Measurements from ENCODE around the gene TRPV6.

Gene TRPV6

GRCh38 chr7:142906643-142907042 is 21.1 kb upstream of the TRPV6 start:
- no peak for ATAC-seq
- TF ChIP-seq ISL1 (CRISPR knock-in tag; IDR thresholded peaks at IDR 0.05) (no peak), ZNF565 (CRISPR knock-in tag; conservative IDR thresholded peaks at IDR 0.05; ENCODE audit: low read depth) (no peak), CREB5 (CRISPR knock-in tag; IDR thresholded peaks at IDR 0.05; ENCODE audit: low read depth) (no peak), TCF4 (CRISPR knock-in tag; IDR thresholded peaks at IDR 0.05; ENCODE audit: borderline replicate concordance) (no peak), GLIS3 (CRISPR knock-in tag; IDR thresholded peaks at IDR 0.05) (no peak), ZFP3 (CRISPR knock-in tag; IDR thresholded peaks at IDR 0.05) (no peak), TOX (CRISPR knock-in tag; IDR thresholded peaks at IDR 0.05; ENCODE audit: borderline replicate concordance) (no peak), ZNF70 (CRISPR knock-in tag; IDR thresholded peaks at IDR 0.05) (no peak), RARB (CRISPR knock-in tag; IDR thresholded peaks at IDR 0.05) (no peak), TSHZ2 (CRISPR knock-in tag; IDR thresholded peaks at IDR 0.05) (no peak), ZFP30 (CRISPR knock-in tag; IDR thresholded peaks at IDR 0.05) (no peak), ZNF8 (CRISPR knock-in tag; IDR thresholded peaks at IDR 0.05) (no peak), PPARA (CRISPR knock-in tag; IDR thresholded peaks at IDR 0.05; ENCODE audit: borderline replicate concordance) (no peak), PATZ1 (CRISPR knock-in tag; IDR thresholded peaks at IDR 0.05; ENCODE audit: borderline replicate concordance) (no peak), OSR1 (CRISPR knock-in tag; IDR thresholded peaks at IDR 0.05) (no peak), BACH2 (CRISPR knock-in tag; IDR thresholded peaks at IDR 0.05; ENCODE audit: borderline replicate concordance) (no peak), ARNTL (CRISPR knock-in tag; IDR thresholded peaks at IDR 0.05; ENCODE audit: borderline replicate concordance, low read depth) (no peak), ZC3H10 (CRISPR knock-in tag; IDR thresholded peaks at IDR 0.05) (no peak)

- no peak for TF ChIP-seq CSDC2 (CRISPR knock-in tag; IDR thresholded peaks at IDR 0.05)
- TF ChIP-seq ISL1 (CRISPR knock-in tag; IDR thresholded peaks at IDR 0.05) = no peak
- TF ChIP-seq PPARA (CRISPR knock-in tag; IDR thresholded peaks at IDR 0.05; ENCODE audit: borderline replicate concordance) = no peak
- TF ChIP-seq CSRNP3 (CRISPR knock-in tag; IDR thresholded peaks at IDR 0.05) = no peak
- TF ChIP-seq TCF4 (CRISPR knock-in tag; IDR thresholded peaks at IDR 0.05; ENCODE audit: borderline replicate concordance) = no peak
- TF ChIP-seq ZFP3 (CRISPR knock-in tag; IDR thresholded peaks at IDR 0.05) = no peak
- TF ChIP-seq TOX (CRISPR knock-in tag; IDR thresholded peaks at IDR 0.05; ENCODE audit: borderline replicate concordance) = no peak
- TF ChIP-seq ZNF70 (CRISPR knock-in tag; IDR thresholded peaks at IDR 0.05) = no peak
- no peak for TF ChIP-seq ZNF8 (CRISPR knock-in tag; IDR thresholded peaks at IDR 0.05)
- no peak for TF ChIP-seq GLIS3 (CRISPR knock-in tag; IDR thresholded peaks at IDR 0.05)
- ATAC-seq = no peak
Measured at GRCh38 chr7:142905759-142906158, 20.2 kb upstream of the TRPV6 start.

GRCh38 chr7:142904128-142904527 is 18.6 kb upstream of the TRPV6 start:
- TF ChIP-seq TSHZ2 (CRISPR knock-in tag; IDR thresholded peaks at IDR 0.05) (no peak), TCF4 (CRISPR knock-in tag; IDR thresholded peaks at IDR 0.05; ENCODE audit: borderline replicate concordance) (no peak), PATZ1 (CRISPR knock-in tag; IDR thresholded peaks at IDR 0.05; ENCODE audit: borderline replicate concordance) (no peak), ZNF565 (CRISPR knock-in tag; conservative IDR thresholded peaks at IDR 0.05; ENCODE audit: low read depth) (no peak), BACH2 (CRISPR knock-in tag; IDR thresholded peaks at IDR 0.05; ENCODE audit: borderline replicate concordance) (no peak), ISL1 (CRISPR knock-in tag; IDR thresholded peaks at IDR 0.05) (no peak), CSRNP3 (CRISPR knock-in tag; IDR thresholded peaks at IDR 0.05) (no peak), ZC3H10 (CRISPR knock-in tag; IDR thresholded peaks at IDR 0.05) (no peak), ESRRG (CRISPR knock-in tag; IDR thresholded peaks at IDR 0.05) (no peak), ZNF70 (CRISPR knock-in tag; IDR thresholded peaks at IDR 0.05) (no peak), ZFP30 (CRISPR knock-in tag; IDR thresholded peaks at IDR 0.05) (no peak)

More at GRCh38 chr7:142904128-142904527, 18.6 kb upstream of the TRPV6 start:
- no peak for ATAC-seq

Measured in SK-N-SH treated with all-trans-retinoic acid at 6 μM for 48 hours (cell line).